NCI-H2196 treated with DMSO at 0.1 percent for 48 hours (cell line): Measurements from ENCODE around the gene ZNF277.

Source experiments
- DNase-seq: peaks from one replicate; lab custom pipeline; 2025; ENCODE audit not compliant: unreplicated experiment; lab: John Stamatoyannopoulos, UW

Gene ZNF277

DNA sequence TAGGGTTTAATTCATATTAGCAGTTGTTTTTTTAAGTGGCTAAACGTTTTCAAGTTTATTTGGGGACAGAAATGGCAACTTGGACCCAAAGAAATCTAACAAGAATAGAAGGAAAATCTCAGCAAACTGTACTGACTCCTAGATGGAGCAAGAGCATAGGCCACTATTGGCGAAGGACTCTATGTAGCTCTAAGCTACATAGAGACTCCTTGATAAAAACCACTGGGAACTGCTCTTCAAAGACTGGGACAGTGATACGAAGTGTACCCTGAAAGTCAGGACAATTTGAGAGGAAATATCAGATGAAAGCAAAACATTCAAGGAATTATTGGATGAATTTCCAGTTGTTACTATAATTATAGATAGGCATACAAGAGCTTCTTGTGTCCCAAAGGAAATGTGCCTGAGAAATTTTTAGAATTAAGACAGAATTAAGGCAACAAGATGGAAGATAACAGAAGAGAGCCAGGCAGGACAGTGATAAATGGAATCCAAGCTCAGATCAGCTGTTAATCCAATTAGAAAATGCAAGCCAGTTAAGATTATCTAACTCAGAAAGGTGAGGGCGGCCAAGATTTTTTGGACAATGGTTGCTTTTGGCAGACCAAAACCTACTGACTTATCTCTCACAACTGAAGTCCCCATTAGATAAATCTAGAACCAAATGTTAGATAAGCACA is 140.0 kb downstream of the ZNF277 start:
- DNase-seq: no peak

DNA sequence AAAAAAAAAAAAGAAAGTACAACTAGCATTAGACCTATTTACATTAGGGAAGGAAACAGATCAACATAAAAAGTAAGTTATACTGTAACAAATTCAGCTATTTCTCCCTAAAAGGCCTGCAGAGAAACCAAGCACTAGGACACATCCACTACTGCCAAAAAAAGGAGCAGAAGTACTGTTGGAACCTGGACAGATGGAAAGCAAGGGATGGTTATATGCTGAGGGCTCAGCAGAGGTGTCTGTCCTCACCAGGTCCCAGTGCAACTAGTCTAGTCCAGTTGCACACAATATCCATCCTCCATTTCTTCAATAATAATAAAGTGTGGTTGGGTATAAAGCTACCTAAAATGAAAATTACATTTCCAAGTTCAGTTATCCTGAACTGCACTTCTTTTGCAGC is 140.6 kb downstream of the ZNF277 start:
- DNase-seq: no peak

DNA sequence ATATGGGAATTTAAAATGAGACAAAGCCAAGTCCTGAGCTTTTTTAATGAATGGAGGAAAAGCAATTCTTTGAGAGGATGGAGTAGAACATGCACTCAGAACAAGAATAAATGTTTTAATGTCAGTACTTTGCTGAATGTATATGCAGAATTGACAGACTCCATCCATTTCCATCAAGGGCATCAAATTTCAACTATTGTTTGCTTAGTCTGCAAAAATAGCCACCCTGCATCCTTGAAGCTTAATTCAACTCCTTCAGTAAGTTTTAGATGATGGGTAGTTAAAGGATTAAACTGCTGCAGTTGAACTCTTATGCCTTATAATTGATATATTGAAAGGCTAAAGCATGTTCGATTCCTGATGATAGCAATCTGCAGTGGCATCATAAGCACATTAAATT is 144.1 kb downstream of the ZNF277 start:
- DNase-seq: no peak

DNA sequence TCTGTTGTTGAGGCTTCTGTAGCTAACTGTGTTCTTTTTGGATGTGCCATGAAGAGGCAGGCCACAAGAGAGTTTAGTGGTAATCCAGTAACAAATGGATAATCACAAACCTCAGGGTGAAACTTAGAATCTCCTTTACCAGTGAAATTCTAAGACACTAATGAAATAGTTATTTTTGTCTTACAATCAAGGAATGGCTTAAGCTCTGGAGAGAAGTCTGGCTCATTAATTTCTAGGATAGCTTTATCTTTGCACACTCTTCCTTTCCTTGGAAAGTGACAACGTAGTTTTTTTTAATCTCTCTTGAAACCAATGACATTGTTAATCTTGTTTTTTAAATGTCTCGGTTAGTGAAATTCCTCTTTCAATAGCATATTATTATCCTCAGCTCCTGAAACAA is 150.1 kb downstream of the ZNF277 start:
- DNase-seq: no peak

DNA sequence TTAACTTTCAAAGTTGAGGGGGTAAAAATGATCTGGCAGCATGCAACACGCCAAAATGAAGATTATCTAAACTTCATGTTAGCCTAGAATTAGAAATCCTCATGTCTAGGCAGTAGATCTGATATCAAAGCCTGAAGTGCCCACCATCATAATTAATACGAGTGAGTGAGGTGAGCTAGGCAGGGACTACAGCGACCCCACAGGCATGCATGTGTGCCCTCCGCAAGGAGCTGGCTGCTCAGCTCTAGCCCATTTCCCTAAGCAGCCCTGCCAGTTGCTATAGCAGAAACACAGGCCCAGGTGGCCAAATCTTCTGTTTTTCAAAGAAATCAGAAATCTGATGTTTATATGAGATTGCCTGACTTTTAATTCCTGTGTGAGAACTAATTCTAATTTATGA is 150.6 kb downstream of the ZNF277 start:
- DNase-seq: no peak

DNA sequence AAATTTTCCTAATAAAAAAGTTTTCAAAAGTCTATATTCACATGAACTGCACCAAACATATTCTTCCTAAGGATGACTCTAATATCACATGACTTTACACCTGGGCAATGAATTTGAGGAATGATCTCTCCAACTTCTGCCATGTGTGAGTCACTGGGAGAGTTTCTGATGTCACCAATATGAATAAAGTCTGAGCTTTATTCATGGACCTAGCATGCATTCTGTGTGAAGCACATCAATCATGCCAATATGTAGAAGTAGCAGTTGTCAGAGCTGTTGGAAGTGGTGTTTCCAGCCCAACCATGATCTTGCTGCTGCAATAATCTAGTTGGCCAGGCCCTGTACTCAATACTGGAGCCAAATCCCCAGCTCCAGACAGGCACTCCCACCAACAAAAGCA is 152.0 kb downstream of the ZNF277 start:
- DNase-seq: no peak

DNA sequence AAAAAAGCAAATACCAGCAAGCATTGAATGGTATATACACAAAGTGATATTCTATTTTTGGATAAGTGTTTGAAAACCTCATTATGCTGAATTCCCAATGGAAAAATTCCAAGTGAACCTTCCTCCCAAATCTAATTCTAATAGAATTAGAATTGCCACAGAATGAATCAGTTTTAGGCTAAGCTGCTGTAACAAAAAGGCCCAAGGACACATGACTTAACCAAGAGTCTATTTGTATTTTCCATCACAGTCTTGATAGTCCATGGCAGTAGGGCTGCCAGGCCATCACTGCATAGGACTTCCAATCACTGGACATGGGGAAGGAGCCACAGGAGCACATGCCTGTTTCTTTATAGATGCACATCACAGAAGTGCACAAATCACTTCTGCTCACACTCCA is 152.6 kb downstream of the ZNF277 start:
- DNase-seq: no peak

DNA sequence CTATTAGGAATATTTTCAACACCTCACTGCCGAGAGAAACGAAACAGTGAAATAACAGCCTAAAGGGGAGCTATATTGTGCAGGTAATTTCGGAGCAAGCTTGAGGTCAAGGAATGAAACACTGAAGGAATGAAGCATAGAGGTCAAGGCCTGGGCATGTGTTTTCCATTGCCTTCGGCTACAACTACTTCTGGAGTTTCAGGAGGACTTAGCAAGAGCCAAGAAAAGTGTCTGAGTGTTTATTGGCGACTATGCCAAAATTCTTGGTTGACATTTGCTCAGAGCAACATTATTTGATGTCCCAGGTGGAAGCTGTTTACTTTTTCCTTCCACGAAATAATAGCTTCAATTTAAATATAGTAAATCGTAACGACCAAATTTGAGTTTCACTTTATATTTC is 154.2 kb downstream of the ZNF277 start:
- no peak for DNase-seq

DNA sequence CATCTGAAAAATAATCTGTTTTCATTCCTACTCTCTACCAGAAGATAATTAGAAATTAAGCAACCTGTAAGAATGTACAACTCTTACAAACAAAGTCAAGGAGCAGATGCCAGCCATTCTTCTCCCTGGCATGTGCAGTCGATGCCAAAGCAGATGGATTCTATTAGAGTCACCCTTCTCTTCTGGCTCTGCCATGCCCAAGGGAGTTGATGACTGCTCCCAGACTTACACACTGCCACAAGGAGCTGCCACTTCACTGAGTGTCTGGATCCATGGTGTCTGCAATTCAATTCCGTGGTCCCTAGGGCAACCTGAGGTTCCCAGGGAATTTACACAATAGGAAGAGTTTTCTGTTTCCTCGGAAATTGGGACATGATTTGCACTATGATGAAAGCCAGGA is 154.7 kb downstream of the ZNF277 start:
- DNase-seq: no peak

DNA sequence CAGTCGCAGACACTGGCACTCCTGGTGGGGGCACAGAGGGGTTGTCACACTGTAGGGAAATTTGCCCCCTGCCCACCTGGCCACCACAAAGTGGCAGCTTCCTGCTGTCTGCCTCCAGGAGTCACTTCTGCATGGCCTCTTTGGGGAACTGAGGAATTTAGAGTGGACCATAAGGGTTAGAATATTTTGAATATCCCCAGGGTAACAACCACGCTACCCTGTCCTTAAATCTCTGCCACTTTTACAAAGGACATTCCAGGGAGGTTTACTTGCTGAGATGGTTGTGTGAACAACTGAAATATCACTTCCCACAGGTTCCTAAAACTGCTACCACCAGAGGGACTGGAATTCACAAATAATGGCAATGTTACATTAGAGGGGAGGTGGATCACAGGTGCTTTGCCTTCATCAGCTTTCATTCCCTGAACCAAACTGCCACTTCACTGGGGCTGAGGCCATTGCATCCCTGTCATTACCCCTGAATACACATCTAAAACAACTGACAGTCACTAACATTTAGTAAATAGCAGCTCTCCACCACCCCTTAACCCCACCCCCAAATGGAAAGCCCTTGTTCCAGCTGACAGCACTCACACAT is 155.7 kb downstream of the ZNF277 start:
- no peak for DNase-seq

DNA sequence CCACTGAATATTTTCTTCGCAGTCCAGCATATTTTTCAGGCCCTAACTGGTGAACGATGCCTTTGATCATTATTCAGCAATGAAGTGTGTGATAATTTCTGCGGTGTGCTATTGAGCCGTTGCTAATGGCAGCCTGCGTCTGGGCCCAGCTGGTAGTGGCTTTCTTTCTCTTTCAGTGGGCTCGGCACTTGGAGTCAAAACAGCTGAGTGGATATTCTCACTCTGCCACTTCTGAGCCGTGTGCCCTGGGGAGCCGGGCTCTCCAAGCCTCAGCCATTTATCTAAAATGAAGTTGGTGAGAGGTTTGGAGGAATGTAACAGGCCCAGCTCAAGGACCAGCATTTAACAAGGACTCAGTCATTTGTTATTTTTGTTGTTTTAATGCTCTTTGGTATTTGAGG is 156.2 kb downstream of the ZNF277 start:
- DNase-seq: no peak

DNA sequence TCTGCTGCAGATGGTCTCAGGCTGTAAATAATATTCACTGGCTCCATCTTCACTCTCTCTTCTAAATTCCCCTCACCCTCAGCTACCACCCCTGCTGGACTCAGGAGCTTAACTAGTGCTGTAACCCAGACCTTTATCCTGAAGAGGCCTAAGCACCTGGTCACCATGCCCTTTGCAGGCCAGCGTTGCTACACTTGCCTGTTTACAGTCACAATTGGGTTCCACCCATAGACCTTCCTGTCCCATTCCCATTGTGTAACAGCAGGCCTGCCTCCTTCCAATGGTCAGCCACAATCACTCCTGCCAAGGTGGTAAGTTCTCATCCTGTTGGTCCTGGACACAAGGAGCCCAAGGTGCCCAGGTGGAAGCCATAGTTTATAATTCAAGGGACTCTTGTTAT is 157.9 kb downstream of the ZNF277 start:
- no peak for DNase-seq

DNA sequence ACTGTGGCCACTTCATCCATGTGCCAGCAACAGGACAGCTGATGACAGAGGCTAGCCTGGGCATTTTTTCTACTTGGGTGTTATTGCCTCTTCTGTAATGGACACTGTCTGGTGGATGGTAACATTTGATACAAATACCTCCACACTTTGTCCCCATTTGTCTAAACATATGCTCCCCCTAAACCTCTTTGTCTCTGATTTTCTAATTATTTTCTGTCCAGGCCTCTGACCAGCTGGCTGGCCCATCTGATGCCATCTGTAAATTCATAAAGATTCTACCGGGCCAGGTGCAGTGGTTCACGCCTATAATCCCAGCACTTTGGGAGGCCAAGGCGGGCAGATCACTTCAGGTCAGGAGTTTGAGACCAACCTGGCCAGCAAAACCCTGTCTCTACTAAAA is 159.1 kb downstream of the ZNF277 start:
- no peak for DNase-seq

DNA sequence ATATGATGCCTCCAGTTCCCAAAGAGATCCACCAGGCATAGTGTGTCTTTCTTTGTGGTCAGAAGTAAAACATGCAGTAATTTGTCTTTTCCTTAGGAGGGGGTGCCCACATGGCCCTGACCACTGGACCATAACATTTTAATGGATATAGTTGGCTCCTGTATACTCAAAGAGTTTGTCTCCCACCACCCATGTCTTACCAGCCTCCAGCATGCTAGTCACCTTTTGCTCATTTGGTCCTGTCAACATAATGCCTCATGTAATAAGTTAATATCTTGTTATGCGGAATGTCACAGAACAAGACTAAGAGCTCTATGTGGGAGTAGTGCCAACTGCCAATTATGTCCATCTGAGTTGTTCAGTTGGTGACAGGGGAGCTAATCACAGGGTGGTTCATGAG is 160.4 kb downstream of the ZNF277 start:
- DNase-seq: no peak

DNA sequence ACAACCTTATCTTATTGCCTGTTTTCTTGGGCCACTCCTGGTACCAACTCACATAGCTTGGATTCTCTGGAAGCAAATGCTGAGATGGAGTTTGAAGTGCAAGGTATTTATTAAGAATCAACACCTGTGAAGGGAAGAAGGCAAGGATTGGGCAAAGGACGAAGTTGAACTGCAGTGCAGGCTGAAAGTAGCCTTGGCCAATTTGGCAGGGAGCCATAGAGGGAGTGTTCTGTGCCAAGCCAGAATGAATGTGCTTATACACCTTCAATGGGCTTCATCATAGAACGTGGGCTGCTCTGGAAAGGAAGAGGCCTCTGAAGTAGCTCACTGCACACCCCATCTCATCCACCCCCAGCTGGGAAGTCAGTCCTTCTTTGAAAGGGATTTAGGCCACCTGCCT is 163.9 kb downstream of the ZNF277 start:
- no peak for DNase-seq

DNA sequence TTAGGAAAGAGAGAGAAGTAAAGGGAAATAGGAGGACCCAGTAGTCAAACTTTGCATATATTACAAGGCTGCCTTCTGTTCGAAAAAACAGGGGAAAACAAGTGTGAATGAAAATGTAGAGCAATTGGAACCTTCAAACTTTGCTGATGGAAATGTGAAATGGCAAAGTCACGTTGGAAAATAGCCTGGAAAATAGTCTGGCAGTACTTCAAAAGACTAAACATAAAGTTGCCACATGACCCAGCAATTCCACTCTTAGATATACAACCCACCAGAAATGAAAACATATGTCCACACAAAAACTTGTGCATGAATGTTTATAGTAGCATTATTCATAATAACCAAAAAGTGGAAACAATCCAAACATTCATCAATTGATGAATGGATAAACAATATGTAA is 165.2 kb downstream of the ZNF277 start:
- no peak for DNase-seq

DNA sequence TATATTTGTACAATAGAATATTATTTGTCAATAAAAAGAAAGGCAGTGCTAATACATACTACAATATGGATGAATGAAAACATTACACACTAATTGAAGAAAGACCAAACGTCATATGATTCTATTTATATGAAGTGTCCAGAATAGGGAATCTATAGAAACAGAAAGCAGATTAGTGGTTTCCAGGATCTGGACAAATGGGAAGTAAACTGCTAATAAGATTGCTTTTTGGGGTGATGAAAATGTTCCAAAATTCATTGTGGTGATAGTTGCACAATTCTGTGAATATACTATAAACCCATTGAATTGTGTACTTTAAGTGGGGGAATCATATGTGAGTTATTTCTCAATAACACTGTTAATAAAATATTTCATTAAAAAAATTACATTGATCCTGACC is 165.6 kb downstream of the ZNF277 start:
- DNase-seq: no peak

DNA sequence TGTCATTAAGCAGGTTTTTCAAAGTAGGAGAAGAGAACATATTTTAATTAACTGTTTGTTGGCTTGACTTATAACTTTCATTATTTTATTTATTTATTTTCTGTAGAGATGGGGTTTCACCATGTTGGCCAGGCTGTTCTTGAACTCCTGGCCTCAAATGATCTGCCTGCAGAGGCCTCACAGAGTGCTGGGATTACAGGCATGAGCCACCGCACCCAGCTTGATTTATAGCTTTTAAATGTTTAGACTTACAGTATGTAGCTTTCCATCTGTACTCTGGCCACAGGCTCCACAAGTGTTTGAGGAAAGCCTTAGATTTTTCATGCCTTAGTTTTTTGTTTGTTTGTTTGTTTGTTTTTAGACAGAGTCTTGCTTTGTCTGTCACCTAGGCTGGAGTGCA is 171.1 kb downstream of the ZNF277 start:
- no peak for DNase-seq

DNA sequence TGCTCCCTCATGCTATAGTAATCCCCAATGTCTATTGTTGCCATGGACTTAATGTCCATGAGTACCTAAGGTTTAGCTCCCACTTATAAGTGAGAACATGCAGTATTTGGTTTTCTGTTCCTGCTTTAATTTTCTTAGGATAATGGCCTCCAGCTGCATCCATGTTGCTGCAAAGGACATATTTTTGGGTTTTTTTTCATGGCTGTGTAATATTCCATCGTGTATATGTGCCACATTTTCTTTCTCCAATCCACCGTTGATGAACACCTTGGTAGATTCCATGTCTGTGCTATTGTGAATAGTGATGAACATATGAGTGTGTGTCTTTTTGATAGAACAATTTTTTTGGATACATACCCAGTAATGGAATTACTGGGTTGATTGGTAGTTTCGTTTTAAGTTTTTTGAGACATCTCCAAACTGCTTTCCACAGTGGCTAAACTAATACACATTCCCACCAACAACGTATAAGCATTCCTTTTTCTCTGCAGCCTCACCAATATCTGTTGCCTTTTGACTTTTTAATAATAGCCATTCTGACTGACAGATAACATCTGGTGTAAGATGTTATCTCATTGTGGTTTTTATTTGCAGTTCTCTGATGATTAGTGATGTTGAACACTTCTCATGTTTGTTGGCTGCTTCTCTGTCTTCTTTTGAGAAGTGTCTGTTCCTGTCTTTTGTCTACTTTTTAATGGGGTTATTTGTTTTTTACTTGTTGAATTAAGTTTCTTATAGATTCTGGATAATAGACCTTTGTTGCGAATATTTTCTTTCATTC is 175.0 kb downstream of the ZNF277 start:
- no peak for DNase-seq

DNA sequence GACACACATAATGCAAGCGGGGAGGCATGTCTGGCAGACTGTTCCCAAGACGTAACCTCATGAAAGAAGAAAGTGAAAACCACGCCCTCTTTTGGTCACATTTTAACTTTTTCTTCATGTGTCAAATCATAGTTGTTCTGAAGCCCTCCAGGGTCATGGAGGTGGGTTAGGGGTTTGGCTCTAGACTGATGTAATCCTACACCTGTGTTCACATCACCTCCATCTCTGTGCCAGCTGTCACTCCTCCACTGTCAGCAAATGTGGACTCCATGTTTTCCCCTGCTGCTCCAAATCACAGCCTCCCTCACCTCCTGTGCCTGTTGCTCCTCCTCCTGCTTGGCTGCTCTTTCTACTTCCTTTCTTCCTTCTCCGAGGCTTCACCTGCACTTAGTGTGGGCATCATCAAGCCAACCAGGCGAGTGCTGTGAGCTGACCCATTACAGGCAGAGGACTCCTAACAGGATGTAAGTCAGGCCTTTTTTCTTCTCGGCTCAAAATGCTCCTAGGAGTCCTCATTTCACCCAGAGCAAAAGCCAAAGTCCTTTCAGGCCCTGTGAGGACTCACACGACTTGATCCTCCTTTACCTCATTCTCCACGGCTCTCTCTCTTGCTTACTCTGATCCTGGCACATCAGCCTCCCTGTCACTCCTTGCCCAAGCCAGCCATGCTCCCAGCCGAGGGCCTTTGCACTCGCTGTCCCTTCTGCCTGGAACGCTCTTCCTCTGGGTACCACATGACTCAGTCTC is 177.3 kb downstream of the ZNF277 start:
- DNase-seq: no peak

DNA sequence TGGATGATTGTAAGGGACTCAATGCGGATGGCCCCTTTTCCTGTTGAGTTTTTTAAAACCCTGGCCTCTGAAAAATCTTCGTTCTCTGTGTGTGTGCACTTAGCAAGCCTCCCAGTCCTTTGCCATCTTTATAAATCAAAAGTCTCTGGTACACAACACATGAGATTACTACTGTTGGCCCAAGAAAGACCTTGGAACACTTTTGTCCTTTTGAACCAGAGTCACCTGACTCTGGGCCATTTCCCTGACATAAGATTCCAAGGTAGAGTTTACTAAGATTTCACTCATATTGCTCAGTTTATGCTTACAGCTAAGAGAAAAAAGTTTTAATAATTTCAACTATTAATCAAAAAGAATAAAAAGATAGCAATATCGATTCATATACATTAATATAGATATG is 179.0 kb downstream of the ZNF277 start:
- no peak for DNase-seq

DNA sequence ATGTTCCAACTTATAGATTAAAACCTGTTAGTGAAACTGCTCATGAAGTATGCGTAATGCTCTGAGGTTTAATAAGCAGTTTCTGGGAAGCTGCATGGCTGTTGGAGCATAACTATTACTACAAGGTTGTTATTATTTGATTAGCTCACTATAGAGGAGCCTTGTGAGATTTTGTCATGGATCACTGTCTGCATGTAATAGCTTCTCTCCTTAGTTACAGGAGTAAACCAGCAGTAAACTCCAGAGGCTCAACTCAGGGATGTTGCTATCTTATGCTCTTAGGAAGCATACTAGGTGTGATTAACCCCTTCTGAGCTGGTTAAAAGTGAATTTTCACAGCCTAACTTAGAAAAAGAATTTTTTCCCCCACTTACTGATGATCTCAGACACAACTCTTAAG is 180.1 kb downstream of the ZNF277 start:
- no peak for DNase-seq
